ENCODE results near the gene PHF8.
A peak's percentile ranks its signal among the peaks of the same experiment; 100 is the strongest.

PHF8 gene

DNA sequence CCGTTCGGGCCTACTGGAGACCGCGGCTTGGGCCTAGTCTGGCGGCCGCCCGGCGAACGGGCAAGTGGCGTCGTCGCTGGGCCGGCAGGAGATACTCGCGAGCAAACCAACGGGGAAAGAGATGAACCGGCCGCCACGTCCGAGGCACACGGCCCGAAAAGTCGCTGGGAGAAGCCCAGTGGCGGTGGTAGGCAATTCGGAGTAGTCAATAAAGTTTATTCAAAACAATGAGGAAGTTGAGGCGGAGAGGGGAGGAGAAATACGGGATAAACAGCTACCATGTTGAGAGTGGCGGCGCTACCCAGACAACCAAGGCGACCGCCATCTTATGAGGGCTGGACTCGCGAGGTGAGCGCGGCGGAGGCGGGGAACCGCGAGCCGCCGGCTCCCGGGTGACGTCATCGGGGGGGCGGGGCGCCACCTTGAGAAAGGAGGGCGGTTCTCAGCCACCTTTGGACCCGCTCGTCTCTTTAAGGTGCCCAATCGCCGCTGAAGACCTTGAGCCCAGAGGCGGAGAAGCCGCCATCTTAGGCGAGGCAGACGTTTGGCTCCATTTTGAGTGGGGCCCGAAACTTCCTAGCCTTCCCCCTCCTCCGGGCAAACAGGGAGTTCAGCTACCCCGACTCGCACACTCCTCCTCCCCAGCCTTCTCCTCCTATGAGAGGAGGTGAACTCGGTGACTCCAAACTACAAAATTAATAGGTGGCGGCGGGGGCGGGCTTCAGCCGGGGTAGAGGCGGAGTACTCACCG is at the start of gene PHF8:
PHF8 (minus strand) TSS at position 348 of the 751 bp plus-strand sequence. CDS start 1,745 bp downstream, outside the sequence.
- peak; percentile 94 for DNase-seq (ENCODE audit: low spot score)

DNA sequence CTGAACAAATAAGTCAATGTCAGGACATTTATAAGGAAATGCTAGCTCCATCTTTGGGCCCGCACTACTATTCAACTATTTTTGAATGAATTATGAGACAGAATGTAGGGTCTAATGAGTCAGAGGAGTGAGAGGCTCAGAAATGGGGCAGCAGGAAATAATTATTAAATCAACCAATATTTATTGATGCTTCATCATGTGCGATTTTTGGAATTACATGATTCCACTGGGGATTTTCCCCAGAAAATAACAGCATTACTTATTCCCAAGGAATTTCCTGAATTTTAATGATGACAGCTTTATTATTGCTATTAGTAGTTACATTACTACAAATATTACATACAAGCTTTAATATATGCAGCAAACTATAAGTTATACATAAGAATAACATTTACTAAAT is 49.3 kb upstream of the PHF8 start:
- no peak for DNase-seq (ENCODE audit: low spot score)

- DNase-seq (ENCODE audit: low spot score): no peak
Observed at GRCh38 chrX:54093159-54093558, 48.9 kb upstream of the PHF8 start.

GRCh38 chrX:54090880-54091279 is 46.6 kb upstream of the PHF8 start:
- DNase-seq (ENCODE audit: low spot score): no peak

GRCh38 chrX:54089191-54089590 is 44.9 kb upstream of the PHF8 start:
- DNase-seq (ENCODE audit: low spot score): no peak

DNA sequence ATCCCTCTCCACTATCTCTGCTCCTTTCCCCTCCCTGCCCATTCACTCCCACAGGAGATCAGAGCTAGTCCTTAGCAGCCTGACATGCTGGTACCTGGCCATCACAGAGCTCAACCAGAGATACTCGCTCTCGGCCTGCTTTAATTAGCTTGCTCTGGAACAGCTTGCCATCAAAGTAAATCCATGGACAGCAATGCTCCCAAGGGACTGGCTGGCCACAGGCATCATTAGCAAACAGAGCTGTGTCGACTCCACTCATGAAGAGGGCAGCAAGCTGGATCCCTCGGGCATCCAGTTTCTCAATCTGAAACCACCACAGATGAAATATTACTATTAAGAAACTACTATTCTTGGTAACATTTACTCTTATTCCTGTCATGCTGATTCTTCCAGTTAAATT is 43.4 kb upstream of the PHF8 start:
- DNase-seq (ENCODE audit: low spot score): no peak

GRCh38 chrX:54085666-54086065 is 41.4 kb upstream of the PHF8 start:
- DNase-seq (ENCODE audit: low spot score): no peak

- DNase-seq (ENCODE audit: low spot score): no peak
Observed at GRCh38 chrX:54076903-54077302, 32.6 kb upstream of the PHF8 start.

DNA sequence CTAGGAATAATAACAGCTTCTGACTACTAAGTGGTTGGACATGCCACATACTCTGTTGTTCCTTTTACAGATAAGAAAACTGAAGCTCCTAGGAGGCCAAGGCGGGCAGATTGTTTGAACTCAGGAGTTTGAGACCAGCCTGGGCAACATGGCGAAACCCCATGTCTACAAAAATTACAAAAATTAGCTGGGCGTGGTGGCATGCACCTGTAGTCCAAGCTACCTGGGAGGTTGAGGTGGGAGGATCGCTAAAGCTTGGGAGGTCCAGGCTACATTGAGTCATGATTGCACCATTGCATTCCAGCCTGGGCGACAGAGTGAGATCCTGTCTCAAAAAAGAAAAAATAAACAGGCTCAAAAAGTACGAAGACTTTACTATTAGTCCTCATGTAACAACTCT is 30.6 kb upstream of the PHF8 start:
- no peak for DNase-seq (ENCODE audit: low spot score)

- no peak for DNase-seq (ENCODE audit: low spot score)
Observed at GRCh38 chrX:54067766-54068165, 23.5 kb upstream of the PHF8 start.

DNA sequence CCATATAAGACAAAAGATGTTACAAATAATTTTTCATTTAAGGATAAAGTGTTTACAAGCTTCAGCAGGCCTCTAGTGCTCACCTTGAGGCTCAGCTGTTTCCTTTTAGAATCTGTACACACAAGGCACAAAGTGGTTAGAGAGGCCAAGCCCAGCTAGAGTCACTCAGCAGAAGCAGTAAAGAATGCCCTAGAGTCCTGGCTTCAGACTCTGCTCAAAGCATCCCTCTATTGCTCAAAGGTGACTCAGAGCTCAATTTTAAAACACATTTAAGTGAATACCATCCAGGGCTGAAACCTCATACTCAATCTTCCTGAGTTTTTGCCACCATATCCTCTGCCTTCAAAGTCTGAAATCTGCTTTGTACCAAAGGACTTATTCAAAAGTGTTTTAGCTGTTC is 22.6 kb upstream of the PHF8 start:
- DNase-seq (ENCODE audit: low spot score): no peak

DNA sequence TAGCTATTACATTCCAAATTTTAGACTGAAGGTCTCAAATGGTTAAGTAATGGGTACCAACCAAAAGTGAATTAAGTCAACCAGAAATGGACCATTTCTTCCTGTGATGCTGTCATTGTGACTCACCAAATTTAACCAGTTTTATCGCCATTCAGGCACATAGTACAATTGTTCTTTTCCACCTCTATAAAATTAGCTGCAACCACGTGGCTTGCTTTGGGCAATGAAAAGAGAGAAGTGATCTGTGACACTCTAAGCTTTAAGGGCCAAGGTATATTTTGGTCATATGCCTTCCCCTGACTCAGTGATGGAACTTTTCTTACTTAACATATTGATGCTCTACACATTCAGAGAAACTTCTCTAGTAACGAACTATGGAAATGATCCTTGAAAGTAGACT is 20.3 kb upstream of the PHF8 start:
- no peak for DNase-seq (ENCODE audit: low spot score)

DNA sequence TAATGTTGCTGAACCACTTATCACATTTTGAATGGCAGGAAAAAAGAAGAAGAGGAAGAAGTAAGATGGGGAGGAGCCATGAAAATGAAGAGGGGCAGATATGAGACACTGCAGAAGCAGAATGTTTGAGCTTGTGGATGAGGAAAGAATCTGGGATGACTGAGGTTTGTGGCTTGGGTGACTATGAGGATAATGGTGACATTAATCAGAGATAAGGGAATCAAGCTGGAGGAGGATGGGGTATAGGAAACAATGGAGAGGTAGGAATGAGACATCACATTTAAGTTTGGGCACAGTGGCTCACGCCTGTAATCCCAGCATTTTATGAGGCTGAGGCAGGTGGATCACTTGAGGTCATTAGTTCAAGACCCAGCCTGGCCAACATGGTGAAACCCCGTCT is 19.1 kb upstream of the PHF8 start:
- no peak for DNase-seq (ENCODE audit: low spot score)

- DNase-seq (ENCODE audit: low spot score): no peak
Observed at GRCh38 chrX:54049801-54050200, 5.5 kb upstream of the PHF8 start.

DNA sequence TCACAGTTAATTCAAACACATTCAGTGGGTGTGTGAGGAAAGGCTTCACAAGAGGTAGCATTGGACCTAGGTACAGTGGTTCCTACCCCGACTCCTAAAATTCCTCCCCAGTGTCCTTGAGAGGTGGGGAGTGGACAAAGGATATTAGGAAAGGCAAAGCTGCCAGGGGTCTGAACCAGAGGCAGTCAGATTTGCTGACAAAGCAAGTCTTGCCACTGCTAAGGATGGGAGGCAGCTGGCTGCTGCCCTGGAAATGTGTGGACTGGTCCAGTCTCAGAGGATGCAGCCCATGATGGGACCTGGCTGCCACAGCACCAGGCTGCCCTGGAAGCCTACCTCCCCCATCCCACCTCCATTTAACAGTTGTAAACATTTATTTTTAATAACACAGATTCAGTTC is 4.1 kb upstream of the PHF8 start:
- DNase-seq (ENCODE audit: low spot score): no peak

GRCh38 chrX:54045563-54046228 is 1.4 kb upstream of the PHF8 start:
- DNase-seq (ENCODE audit: low spot score): no peak

DNA sequence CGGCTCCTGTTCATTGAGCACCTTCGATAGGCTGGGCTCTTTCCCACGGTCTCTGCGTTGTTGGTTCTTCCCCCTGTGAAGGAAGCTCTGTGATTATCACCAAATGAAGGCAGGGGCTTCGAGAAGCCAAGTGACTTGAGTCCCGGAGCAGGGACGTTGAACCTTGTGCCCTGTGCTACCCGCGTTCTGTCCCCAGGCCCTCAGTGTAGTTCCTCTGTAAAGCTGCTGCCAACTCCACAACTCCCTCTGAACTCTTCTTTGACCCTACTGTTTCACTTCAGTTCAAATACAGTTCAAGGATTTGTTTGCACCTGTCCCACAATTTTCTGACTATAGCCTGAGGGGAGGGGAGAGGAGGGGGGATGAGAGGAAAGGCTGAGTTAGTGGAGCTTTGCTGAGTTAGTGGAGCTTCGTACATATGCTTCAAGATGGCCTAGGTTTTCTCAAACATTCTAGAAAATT is 635 bp upstream of the PHF8 start:
- no peak for DNase-seq (ENCODE audit: low spot score)

DNA sequence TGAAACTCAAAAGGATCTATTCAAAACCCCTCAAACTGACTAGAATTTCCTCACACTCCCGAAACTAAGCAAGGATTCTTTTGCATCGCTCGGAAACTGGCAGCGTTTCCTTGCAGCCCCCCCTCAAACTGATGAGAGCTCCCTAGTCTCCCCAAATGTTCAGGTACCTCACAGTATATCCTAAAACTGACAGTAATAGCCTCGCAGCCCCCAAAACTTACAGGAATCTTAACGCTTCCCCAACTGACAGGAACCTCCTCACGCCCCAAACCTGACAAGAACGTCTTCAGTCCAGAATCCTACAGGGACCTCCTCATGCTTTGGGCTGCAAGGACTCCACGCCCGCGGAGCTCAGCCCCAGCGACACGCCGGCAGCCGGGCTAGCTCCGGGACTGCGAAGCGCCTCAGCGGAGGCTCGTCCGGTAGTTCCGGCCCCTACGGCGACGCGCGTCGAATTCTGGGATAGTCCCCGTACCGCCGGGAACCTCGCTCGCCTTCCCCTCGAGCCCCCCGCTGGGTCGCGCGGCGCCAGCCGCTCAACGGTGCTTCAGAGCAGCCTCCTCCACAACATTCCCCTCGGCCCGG is 640 bp downstream of the PHF8 start:
- peak; percentile 29 for DNase-seq (ENCODE audit: low spot score)

- no peak for DNase-seq (ENCODE audit: low spot score)
Observed at GRCh38 chrX:54043056-54043455, 1.2 kb downstream of the PHF8 start.

GRCh38 chrX:54042609-54043021 is 1.7 kb downstream of the PHF8 start:
- peak; percentile 66 for DNase-seq (ENCODE audit: low spot score)

- DNase-seq (ENCODE audit: low spot score): no peak
Observed at GRCh38 chrX:54030329-54030728, 13.9 kb downstream of the PHF8 start.

GRCh38 chrX:54029529-54030143 is 14.6 kb downstream of the PHF8 start:
- DNase-seq (ENCODE audit: low spot score): no peak

GRCh38 chrX:54024350-54024749 is 19.9 kb downstream of the PHF8 start:
- no peak for DNase-seq (ENCODE audit: low spot score)
